HG02798 (cell line): ENCODE measurements around the gene ZNF550.
"Not testable (repeated sequence)": the region's sequence is repeated elsewhere in the genome, so short reads cannot be mapped to it uniquely, and the experiment has no call there.

Source experiments
- ATAC-seq: cut with Tn5 transposase; IDR thresholded peaks from one replicate; pipeline ENCODE4 v1.9.1; 2021; ENCODE audit warnings: mild to moderate bottlenecking; ENCODE audit not compliant: unreplicated experiment, poor library complexity

The ZNF550 gene

GRCh38 chr19:57537953-57538547 is 21.6 kb downstream of the ZNF550 start:
- no peak for ATAC-seq

- ATAC-seq: peak; percentile 98
Observed at GRCh38 chr19:57527136-57527881, 32.4 kb downstream of the ZNF550 start, which contains the start of gene ZNF549. TSS of gene ZNF549 (plus strand) at chr19:57527356. CDS start at chr19:57527574, 218 bp downstream.

- ATAC-seq: not testable (repeated sequence)
Observed at GRCh38 chr19:57518021-57518420, 41.6 kb downstream of the ZNF550 start.

GRCh38 chr19:57515255-57515654 is 44.4 kb downstream of the ZNF550 start:
- ATAC-seq: no peak

- no peak for ATAC-seq
Observed at GRCh38 chr19:57512845-57513244, 46.8 kb downstream of the ZNF550 start.

GRCh38 chr19:57511484-57511883 is 48.2 kb downstream of the ZNF550 start:
- ATAC-seq: no peak

- no peak for ATAC-seq
Observed at GRCh38 chr19:57506163-57506562, 53.5 kb downstream of the ZNF550 start.

GRCh38 chr19:57500400-57500799 is 59.3 kb downstream of the ZNF550 start:
- ATAC-seq: not testable (repeated sequence)

- peak; percentile 99 for ATAC-seq
Observed at GRCh38 chr19:57499680-57500395, 59.8 kb downstream of the ZNF550 start, which contains the start of gene ZNF773. TSS of gene ZNF773 (plus strand) at chr19:57499938. CDS start at chr19:57500081, 143 bp downstream.

- ATAC-seq: not testable (repeated sequence)
Observed at GRCh38 chr19:57499332-57499679, 60.4 kb downstream of the ZNF550 start.

- not testable (repeated sequence) for ATAC-seq
Observed at GRCh38 chr19:57488299-57488644, 71.4 kb downstream of the ZNF550 start.

GRCh38 chr19:57487477-57488298 is 72.0 kb downstream of the ZNF550 start, which contains the start of gene ZNF419:
TSS of gene ZNF419 (plus strand) at chr19:57487750. CDS start at chr19:57487951, 201 bp downstream.
- ATAC-seq: peak; percentile 97
